Activated B cell treated with CpG ODN at 0.5 μM for 24 hours (primary cell): ENCODE results near the gene SMIM38. TPM values are rescaled to one million over a fixed set of nuclear protein-coding genes. Genes with fewer than 3 reads are reported as not detected.

Source experiments
- ATAC-seq: fragments of 200-7000 bp; cut with Tn5 transposase; one replicate; pipeline ENCODE4 v1.10.0; 2021; ENCODE audit warnings: low read depth, mild to moderate bottlenecking, moderate library complexity
- CTCF ChIA-PET: fragments of 350-600 bp; sonication (Branson Sonifier 250); formaldehyde crosslinking; loops from one replicate; lab custom pipeline; 2021; ENCODE audit warnings: antibody characterized with exemption; lab: Charles Lee
- POLR2A ChIA-PET: fragments of 350-600 bp; sonication (Branson Sonifier 250); formaldehyde crosslinking; loops from one replicate; lab custom pipeline; 2021; ENCODE audit warnings: antibody characterized with exemption; lab: Charles Lee
- DNase-seq: peaks from one replicate; pipeline ENCODE4 v3.0.0; 2022
- H3K27ac Mint-ChIP-seq: one replicate; pipeline ENCODE4 v1.8.0; 2020; ENCODE audit warnings: mixed read lengths
- H3K27me3 Mint-ChIP-seq: one replicate; pipeline ENCODE4 v1.8.0; 2021; ENCODE audit warnings: mixed read lengths
- H3K36me3 Mint-ChIP-seq: one replicate; pipeline ENCODE4 v1.8.0; 2021; ENCODE audit warnings: low read depth, mixed read lengths
- H3K4me1 Mint-ChIP-seq: one replicate; pipeline ENCODE4 v1.8.0; 2021; ENCODE audit warnings: mixed read lengths
- H3K4me3 Mint-ChIP-seq: one replicate; pipeline ENCODE4 v1.8.0; 2020; ENCODE audit warnings: mild to moderate bottlenecking, mixed read lengths
- H3K9me3 Mint-ChIP-seq: one replicate; pipeline ENCODE4 v1.8.0; 2020; ENCODE audit warnings: mixed read lengths
- intact Hi-C: fragments of 100-400 bp; cut with micrococcal nuclease; formaldehyde crosslinking; loops from one replicate; pipeline ENCODE4 v1.15.1; 2024
- total RNA-seq: library from RNA; stranded (reverse); gene quantifications from 2 replicates; pipeline ENCODE4 v1.2.3, GENCODE V29; 2022
- TF ChIP-seq, protein P1 (sequence below): fragments of 200-600 bp; IDR thresholded peaks from one replicate; pipeline ENCODE4 v1.8.0; 2022; ENCODE audit warnings: antibody characterized with exemption, mild to moderate bottlenecking

SMIM38 gene
- total RNA-seq, 1 donor from 2014 or later, result 2.7 TPM

DNA sequence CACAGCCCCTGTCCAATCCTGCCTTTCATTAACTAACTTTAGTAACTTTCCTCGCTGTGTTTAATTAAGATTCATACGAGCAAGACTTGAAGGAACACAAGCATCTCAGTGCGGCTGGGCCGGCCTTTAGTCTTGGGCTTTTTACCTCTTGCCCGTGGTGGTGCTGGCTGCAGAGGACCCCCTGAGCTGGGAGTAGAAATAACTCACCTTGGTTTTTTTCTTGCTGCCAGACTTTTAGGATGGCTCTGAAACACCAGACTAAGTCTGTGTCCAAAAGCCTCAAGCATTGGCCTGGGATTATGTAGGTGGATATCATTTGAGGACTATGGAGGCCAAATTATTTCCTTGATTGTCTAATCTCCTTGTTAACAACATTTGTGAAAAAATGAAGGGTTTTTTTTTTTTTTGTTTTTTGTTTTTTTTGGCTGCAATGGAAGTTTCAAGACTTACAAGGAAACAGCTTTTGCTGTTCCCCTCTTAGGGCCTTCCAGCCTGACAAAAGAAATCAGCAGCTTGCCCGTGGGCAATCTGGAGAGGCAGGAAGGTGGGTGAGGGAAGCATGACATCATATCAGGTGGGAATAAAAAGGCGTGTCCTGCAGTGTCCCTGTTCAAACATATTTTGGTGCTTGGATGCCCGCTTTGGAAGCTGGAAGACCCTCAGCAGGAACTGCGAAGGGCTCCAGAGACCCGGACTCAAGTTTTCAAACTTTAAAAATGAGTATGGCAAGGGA, 44.0 kb downstream of the SMIM38 start:
- ATAC-seq (no peak), DNase-seq (no peak)
- Mint-ChIP-seq H3K4me3 (no peak overlapping the region), H3K27me3 (peaks cover 3% of the 10 kb centered on the region), H3K9me3 (no peaks in the 10 kb centered on the region), H3K27ac (no peak overlapping the region), H3K36me3 (no peaks in the 10 kb centered on the region), H3K4me1 (no peaks in the 10 kb centered on the region)
- CTCF ChIA-PET, result no interaction called here
- POLR2A ChIA-PET, result no interaction called here
- TF ChIP-seq, protein P1, sequence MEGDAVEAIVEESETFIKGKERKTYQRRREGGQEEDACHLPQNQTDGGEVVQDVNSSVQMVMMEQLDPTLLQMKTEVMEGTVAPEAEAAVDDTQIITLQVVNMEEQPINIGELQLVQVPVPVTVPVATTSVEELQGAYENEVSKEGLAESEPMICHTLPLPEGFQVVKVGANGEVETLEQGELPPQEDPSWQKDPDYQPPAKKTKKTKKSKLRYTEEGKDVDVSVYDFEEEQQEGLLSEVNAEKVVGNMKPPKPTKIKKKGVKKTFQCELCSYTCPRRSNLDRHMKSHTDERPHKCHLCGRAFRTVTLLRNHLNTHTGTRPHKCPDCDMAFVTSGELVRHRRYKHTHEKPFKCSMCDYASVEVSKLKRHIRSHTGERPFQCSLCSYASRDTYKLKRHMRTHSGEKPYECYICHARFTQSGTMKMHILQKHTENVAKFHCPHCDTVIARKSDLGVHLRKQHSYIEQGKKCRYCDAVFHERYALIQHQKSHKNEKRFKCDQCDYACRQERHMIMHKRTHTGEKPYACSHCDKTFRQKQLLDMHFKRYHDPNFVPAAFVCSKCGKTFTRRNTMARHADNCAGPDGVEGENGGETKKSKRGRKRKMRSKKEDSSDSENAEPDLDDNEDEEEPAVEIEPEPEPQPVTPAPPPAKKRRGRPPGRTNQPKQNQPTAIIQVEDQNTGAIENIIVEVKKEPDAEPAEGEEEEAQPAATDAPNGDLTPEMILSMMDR, result no peak
- intact Hi-C loops, result no loop called here

DNA sequence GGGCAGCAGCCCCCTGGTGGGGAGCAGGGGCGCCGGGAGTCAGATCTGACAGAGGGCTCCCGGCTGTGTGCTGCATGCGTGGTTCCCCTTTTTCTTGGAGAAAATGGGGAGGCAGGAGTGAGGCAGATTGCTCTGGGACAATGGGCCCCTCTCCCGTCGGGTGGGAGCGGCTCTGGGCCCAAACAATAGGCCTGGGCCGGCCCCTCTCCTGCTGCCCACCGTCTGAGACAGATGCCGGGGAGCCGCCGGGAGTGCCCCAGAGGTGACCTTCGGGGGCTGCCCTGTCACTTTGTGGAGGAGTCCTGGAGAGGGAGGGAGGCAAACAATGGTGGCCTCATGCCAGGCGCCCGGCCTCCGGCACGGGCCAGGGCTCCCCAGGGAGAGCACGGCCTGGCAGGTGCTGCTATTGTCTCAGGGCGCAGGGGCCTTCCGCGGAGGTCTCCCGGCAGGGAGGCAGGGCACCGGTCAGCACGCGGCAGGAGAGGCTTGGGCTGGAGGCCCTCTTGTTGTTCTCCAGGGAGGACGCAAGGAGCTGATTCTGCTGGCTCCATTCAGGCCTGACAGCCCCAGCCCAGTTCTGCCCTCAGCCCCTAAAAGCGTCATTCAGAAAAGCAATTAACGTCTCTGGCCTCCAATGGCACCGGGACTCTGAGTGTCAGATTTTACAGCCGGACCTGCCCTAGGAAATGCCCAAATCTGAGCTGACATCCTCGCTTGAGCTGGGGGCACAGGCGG, 44.8 kb downstream of the SMIM38 start:
- H3K27ac Mint-ChIP-seq, result no peak overlapping the region
- no peak for ATAC-seq
- ChIA-PET POLR2A (no interaction called here), CTCF (no interaction called here)
- no peaks in the 10 kb centered on the region for H3K36me3 Mint-ChIP-seq
- no peak overlapping the region for H3K4me3 Mint-ChIP-seq
- H3K9me3 Mint-ChIP-seq, result no peaks in the 10 kb centered on the region
- H3K27me3 Mint-ChIP-seq, result peaks cover 3% of the 10 kb centered on the region
- no peaks in the 10 kb centered on the region for H3K4me1 Mint-ChIP-seq
- TF ChIP-seq, protein P1, result no peak
- no peak for DNase-seq
- intact Hi-C loops, result no loop called here

DNA sequence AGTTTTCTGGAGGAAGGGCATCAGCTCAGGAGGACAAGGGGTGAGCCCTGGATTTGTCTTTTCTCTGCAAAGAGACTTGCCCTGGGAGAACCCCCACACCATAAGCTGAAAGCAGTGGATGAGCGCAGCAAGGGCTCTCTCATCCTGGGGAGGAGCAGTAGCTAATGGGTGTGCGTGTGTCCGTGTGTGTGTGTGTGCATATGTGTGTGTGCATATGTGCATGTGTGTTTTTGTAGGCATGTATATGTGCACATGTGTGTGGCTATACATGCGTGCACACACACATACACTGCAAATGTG, 45.3 kb downstream of the SMIM38 start:
- Mint-ChIP-seq H3K4me1 (no peaks in the 10 kb centered on the region), H3K27me3 (peaks cover 3% of the 10 kb centered on the region), H3K27ac (no peak overlapping the region), H3K4me3 (no peak overlapping the region), H3K9me3 (no peaks in the 10 kb centered on the region), H3K36me3 (no peaks in the 10 kb centered on the region)
- DNase-seq (no peak), ATAC-seq (no peak)
- intact Hi-C loops, result no loop called here
- CTCF ChIA-PET, result no interaction called here
- TF ChIP-seq, protein P1, result no peak
- POLR2A ChIA-PET, result no interaction called here

DNA sequence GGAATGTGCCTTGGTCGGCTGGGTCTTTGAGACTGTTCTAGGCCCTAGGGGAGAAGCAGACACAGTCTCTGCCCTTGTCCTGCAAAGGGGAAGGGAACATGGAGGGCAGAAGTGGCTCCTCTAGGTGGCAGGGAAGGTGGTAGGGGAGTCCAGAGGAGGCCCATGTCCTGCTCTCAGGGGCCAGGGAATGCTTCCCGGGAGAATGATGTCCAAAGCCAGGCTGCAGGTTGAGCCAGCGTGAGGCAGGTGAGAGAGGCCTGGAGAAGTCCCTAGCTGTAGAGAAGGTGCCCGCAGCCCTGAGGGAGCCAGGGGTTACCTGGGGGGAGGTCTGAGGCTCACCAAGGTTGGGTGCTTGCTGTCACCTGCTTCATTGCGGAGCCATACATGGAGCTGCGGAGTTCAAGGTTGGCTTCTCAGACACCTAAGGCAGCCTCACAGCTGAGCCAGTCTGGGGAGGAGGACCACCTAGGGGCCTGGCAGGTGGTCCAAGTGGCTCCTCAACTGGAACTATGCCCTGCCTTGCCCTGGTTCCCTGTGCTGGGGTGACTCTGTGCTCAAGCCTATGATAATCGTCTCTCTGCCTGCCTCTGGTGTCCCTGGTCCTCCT, 46.1 kb downstream of the SMIM38 start:
- no peak for DNase-seq
- intact Hi-C loops, result no loop called here
- no peaks in the 10 kb centered on the region for H3K9me3 Mint-ChIP-seq
- H3K4me3 Mint-ChIP-seq, result no peak overlapping the region
- ChIA-PET POLR2A (no interaction called here), CTCF (no interaction called here)
- ATAC-seq, result no peak
- no peak overlapping the region for H3K27ac Mint-ChIP-seq
- H3K27me3 Mint-ChIP-seq, result peaks cover 3% of the 10 kb centered on the region
- H3K36me3 Mint-ChIP-seq, result no peaks in the 10 kb centered on the region
- TF ChIP-seq, protein P1, result no peak
- H3K4me1 Mint-ChIP-seq, result no peaks in the 10 kb centered on the region

DNA sequence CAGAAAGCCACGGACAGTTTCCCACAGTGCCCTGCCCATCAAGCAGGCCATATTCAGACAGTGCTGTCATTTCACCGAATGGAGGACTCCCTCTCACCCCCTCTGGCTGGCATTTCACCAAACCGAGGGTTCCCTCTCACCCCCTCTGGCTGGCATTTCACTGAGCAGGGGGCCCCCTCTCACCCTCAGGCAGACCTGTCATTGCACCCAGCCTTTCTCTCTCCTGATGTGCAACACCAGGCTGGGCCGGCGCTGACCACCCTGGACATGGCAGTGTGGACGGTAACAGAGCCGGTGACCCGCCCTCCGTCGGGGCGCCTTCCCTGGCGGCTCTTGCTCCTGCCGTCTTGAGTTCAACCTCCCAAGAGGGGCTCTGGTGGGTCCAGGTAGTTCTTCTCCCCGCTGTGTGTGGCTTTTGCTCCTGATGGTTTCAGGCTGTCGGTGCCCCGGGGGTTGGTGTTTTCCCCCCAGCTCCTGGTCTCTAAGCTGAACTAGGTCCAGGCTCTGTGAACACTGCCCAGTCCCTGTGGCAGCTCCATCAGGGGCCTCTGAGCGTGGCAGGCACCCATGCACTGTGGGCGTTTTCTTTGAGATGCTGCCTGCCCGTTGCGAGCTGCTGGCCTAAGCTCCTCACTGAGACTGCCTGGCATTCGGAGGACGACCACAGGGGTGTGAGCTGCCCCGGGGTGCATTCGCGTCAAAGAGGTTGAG, 46.9 kb downstream of the SMIM38 start:
- no peaks in the 10 kb centered on the region for H3K9me3 Mint-ChIP-seq
- intact Hi-C loops, result no loop called here
- H3K36me3 Mint-ChIP-seq, result no peaks in the 10 kb centered on the region
- no peak overlapping the region for H3K27ac Mint-ChIP-seq
- no peaks in the 10 kb centered on the region for H3K4me1 Mint-ChIP-seq
- ATAC-seq (no peak), DNase-seq (no peak)
- ChIA-PET CTCF (no interaction called here), POLR2A (no interaction called here)
- H3K4me3 Mint-ChIP-seq, result no peak overlapping the region
- peaks cover 3% of the 10 kb centered on the region for H3K27me3 Mint-ChIP-seq
- TF ChIP-seq, protein P1, result no peak
